SU-DHL-6 (cell line): Measurements from ENCODE around the gene SVIL.

Source experiments
- H2AFZ ChIP-seq: fragments of 200-600 bp; sonication (generic); 2 replicates; pipeline ENCODE4 v1.6.1; 2014; ENCODE audit warnings: low read depth, mild to moderate bottlenecking, moderate library complexity, mixed read lengths, antibody characterized with exemption, low read length; ENCODE audit not compliant: severe bottlenecking
- H3F3A ChIP-seq: fragments of 200-600 bp; shearing (Covaris generic); 2 replicates; pipeline ENCODE4 v1.6.0; 2016; ENCODE audit warnings: antibody characterized with exemption, mild to moderate bottlenecking; ENCODE audit not compliant: insufficient read depth
- H3K27ac ChIP-seq: fragments of 200-600 bp; sonication (generic); 2 replicates; pipeline ENCODE4 v1.5.1; 2016; ENCODE audit warnings: low read depth, mild to moderate bottlenecking, low read length, moderate library complexity, mixed read lengths
- H3K27me3 ChIP-seq: fragments of 200-600 bp; sonication (generic), shearing (Covaris generic); 2 replicates; pipeline ENCODE4 v1.6.0; 2014; ENCODE audit warnings: mild to moderate bottlenecking, low read length
- H3K36me3 ChIP-seq: fragments of 200-600 bp; sonication (generic); 2 replicates; pipeline ENCODE4 v1.6.1; 2014; ENCODE audit warnings: mild to moderate bottlenecking, low read length, mixed read lengths
- H3K4me2 ChIP-seq: fragments of 300-600, 200-600 bp; shearing (Covaris generic), sonication (generic); 2 replicates; pipeline ENCODE4 v1.6.0; 2014; ENCODE audit warnings: low read length, low read depth, mild to moderate bottlenecking; ENCODE audit not compliant: poor library complexity, severe bottlenecking
- H3K4me3 ChIP-seq: fragments of 200-600 bp; sonication (generic); 2 replicates; pipeline ENCODE4 v1.5.1; 2014; ENCODE audit warnings: antibody characterized with exemption, low read length, mild to moderate bottlenecking, mixed read lengths; ENCODE audit not compliant: insufficient read depth, poor library complexity, severe bottlenecking
- H3K79me2 ChIP-seq: fragments of 200-600 bp; sonication (generic); 2 replicates; pipeline ENCODE4 v1.6.1; 2014; ENCODE audit warnings: mild to moderate bottlenecking, low read length, moderate library complexity; ENCODE audit not compliant: insufficient read depth
- H3K9ac ChIP-seq: fragments of 200-600 bp; sonication (generic); 2 replicates; pipeline ENCODE4 v1.7.0; 2014; ENCODE audit warnings: mild to moderate bottlenecking, low read length
- H3K9me2 ChIP-seq: fragments of 200-600 bp; sonication (generic); replicated peaks from 2 replicates; pipeline ENCODE4 v1.6.1; 2014; ENCODE audit warnings: low read length; ENCODE audit not compliant: insufficient read depth
- H3K9me3 ChIP-seq: fragments of 200-600 bp; sonication (generic); 2 replicates; pipeline ENCODE4 v1.6.1; 2014; ENCODE audit warnings: low read length, mixed read lengths; ENCODE audit not compliant: insufficient read depth
- H4K20me1 ChIP-seq: fragments of 200-600 bp; sonication (generic); 2 replicates; pipeline ENCODE4 v1.6.1; 2014; ENCODE audit warnings: low read depth, mild to moderate bottlenecking, antibody characterized with exemption, low read length, moderate library complexity, mixed read lengths
- CTCF ChIP-seq: fragments of 200-600 bp; sonication (generic); IDR thresholded peaks from one replicate; pipeline ENCODE4 v1.5.1; 2017; ENCODE audit warnings: antibody characterized with exemption, mild to moderate bottlenecking, low read length, moderate library complexity; ENCODE audit not compliant: insufficient read depth, poor library complexity, severe bottlenecking
- EZH2phosphoT487 ChIP-seq: fragments of 200-600 bp; sonication (generic), shearing (Covaris generic); conservative IDR thresholded peaks from 2 replicates; pipeline ENCODE4 v1.6.1; 2018; ENCODE audit warnings: mild to moderate bottlenecking, antibody characterized with exemption, low read length, moderate library complexity, mixed read lengths

The SVIL gene

GRCh38 chr10:29417324-29417723 is 217.4 kb downstream of the SVIL start:
- no peaks in the 10 kb centered on the region for H3K27me3 ChIP-seq
- H3K9ac ChIP-seq, result no peak overlapping the region
- TF ChIP-seq CTCF (no peak), EZH2phosphoT487 (no peak)
- H3K36me3 ChIP-seq, result no peaks in the 10 kb centered on the region
- H3K4me3 ChIP-seq, result no peak overlapping the region
- no peak overlapping the region for H2AFZ ChIP-seq
- H3K9me3 ChIP-seq, result no peaks in the 10 kb centered on the region
- H3K4me2 ChIP-seq, result no peak overlapping the region
- no peaks in the 10 kb centered on the region for H4K20me1 ChIP-seq
- no peaks in the 10 kb centered on the region for H3F3A ChIP-seq
- H3K27ac ChIP-seq, result no peak overlapping the region
- H3K9me2 ChIP-seq, result no peaks in the 10 kb centered on the region
- H3K79me2 ChIP-seq, result no peaks in the 10 kb centered on the region

GRCh38 chr10:29415876-29416275 is 218.9 kb downstream of the SVIL start:
- Histone ChIP-seq H3K4me3 (no peak overlapping the region), H3F3A (no peaks in the 10 kb centered on the region), H3K36me3 (no peaks in the 10 kb centered on the region), H2AFZ (no peak overlapping the region), H3K4me2 (no peak overlapping the region), H4K20me1 (no peaks in the 10 kb centered on the region), H3K79me2 (no peaks in the 10 kb centered on the region), H3K27me3 (no peaks in the 10 kb centered on the region), H3K9me2 (no peaks in the 10 kb centered on the region), H3K9me3 (no peaks in the 10 kb centered on the region), H3K9ac (no peak overlapping the region), H3K27ac (no peak overlapping the region)
- no peak for TF ChIP-seq EZH2phosphoT487
- TF ChIP-seq CTCF, result no peak

GRCh38 chr10:29414501-29414900 is 220.3 kb downstream of the SVIL start:
- no peak overlapping the region for H3K4me3 ChIP-seq
- H3K9me2 ChIP-seq, result no peaks in the 10 kb centered on the region
- no peaks in the 10 kb centered on the region for H3K79me2 ChIP-seq
- no peak overlapping the region for H3K9ac ChIP-seq
- no peak overlapping the region for H2AFZ ChIP-seq
- H3K36me3 ChIP-seq, result no peaks in the 10 kb centered on the region
- no peak for TF ChIP-seq CTCF
- no peak for TF ChIP-seq EZH2phosphoT487
- H3K27me3 ChIP-seq, result no peaks in the 10 kb centered on the region
- H3K4me2 ChIP-seq, result no peak overlapping the region
- H3K9me3 ChIP-seq, result no peaks in the 10 kb centered on the region
- H4K20me1 ChIP-seq, result no peaks in the 10 kb centered on the region
- no peaks in the 10 kb centered on the region for H3F3A ChIP-seq
- no peak overlapping the region for H3K27ac ChIP-seq
